Measurements from ENCODE around the gene SMYD5. TPM values are rescaled to one million over a fixed set of nuclear protein-coding genes. Genes with fewer than 3 reads are reported as not detected.

Gene SMYD5
- total RNA-seq, 2 experiments from 2014 or later = 42.4 to 44.1 TPM

DNA sequence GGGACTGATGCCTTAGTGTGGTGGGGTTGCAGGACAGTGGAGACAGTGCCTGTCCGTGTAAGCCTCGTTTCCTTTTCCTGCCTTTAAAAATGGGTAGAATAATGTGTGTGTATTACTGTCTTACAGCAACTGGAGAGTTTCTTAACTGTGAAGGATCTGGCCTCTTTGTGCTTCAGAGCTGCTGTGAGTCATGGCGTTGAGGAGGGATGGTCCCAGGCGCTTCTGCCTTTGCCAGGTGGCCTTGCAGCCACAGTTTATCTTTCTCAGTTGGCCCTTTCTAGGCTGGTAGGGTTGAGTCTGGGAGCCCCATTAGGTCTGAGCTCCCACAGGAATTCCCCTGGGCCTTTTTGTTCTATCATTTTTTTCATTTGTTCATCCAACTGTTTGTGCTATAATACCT lies 9.8 kb downstream of the SMYD5 start:
- no peaks in the 10 kb centered on the region for H3K27me3 Mint-ChIP-seq
- H3K36me3 Mint-ChIP-seq = peaks cover 3% of the 10 kb centered on the region
- no peak overlapping the region for H3K4me3 Mint-ChIP-seq
- peaks cover 8% of the 10 kb centered on the region for H3K4me1 Mint-ChIP-seq
- H3K27ac Mint-ChIP-seq = no peak overlapping the region
- no peaks in the 10 kb centered on the region for H3K9me3 Mint-ChIP-seq
- no peak for DNase-seq

DNA sequence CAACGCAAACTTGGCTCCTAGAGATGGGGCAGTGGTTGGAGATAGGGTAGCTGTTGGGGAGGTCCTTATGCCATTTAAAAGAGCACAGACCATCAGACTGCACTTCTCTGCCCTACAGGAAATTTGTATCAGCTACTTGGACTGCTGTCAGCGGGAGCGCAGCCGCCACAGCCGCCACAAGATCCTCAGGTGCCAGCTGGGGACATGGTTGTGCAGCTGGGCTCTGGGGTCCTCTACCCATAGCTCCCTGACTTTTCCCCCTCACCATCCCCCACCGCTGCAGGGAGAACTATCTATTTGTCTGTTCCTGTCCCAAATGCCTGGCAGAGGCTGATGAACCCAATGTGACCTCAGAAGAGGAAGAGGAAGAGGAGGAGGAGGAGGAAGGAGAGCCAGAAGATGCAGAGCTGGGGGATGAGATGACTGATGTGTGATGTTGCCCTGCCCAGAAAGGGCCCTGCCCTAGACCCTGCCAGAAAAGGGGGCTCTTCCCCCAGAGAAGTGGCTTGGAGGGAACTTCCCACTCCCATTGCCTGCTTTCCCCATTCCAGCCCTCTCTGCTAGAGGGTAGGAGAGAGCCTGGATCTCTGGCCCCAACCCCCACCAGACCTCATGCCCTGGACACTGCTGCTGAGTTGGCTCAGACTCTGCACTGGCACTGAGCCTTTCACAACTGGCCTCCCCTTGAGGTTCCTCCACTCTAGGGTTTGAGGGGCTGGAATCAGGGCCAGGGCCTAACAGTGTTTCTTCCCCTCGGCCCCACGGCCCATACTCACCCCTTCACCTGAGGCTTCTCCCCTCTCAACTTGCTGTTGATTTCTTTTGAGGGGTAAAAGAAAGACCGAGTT lies 11.7 kb downstream of the SMYD5 start:
- Mint-ChIP-seq H3K27ac (no peak overlapping the region), H3K36me3 (peaks cover 3% of the 10 kb centered on the region), H3K4me1 (peaks cover 6% of the 10 kb centered on the region), H3K27me3 (no peaks in the 10 kb centered on the region), H3K4me3 (no peak overlapping the region), H3K9me3 (no peaks in the 10 kb centered on the region)
- no peak for DNase-seq

GRCh38 chr2:73227086-73227485 lies 13.0 kb downstream of the SMYD5 start:
- DNase-seq = no peak
- Mint-ChIP-seq H3K27me3 (no peaks in the 10 kb centered on the region), H3K4me3 (no peak overlapping the region), H3K4me1 (peaks cover 6% of the 10 kb centered on the region), H3K9me3 (no peaks in the 10 kb centered on the region), H3K27ac (no peak overlapping the region), H3K36me3 (no peaks in the 10 kb centered on the region)

DNA sequence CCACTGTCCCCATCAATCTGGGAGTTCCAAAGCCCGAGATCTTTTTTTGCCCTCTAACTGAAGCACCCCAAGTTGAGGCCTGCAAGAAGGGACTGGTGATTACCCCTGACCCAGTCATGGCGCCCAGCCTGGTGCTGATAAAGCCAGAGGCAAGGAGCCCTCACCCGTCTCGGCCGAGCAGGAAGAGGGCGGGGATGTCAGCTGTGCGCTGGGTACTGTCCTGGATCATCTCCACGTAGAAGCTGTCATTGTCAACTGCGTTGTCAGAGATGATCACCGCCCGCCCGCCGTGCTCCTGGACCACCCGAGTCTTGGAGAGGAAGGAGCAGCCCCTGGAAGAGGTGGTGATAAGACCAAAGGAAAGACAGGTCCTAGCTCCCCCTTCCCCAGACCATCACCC lies 14.6 kb downstream of the SMYD5 start:
- Mint-ChIP-seq H3K4me1 (peaks cover 5% of the 10 kb centered on the region), H3K4me3 (no peak overlapping the region), H3K27ac (no peak overlapping the region), H3K36me3 (no peaks in the 10 kb centered on the region), H3K9me3 (no peaks in the 10 kb centered on the region), H3K27me3 (no peaks in the 10 kb centered on the region)
- DNase-seq = no peak

GRCh38 chr2:73232403-73233153 lies 18.5 kb downstream of the SMYD5 start:
- peak overlapping the region; percentile 99 for H3K4me3 Mint-ChIP-seq
- H3K27ac Mint-ChIP-seq = peak overlapping the region; percentile 94
- DNase-seq = no peak
- peaks cover 20% of the 10 kb centered on the region for H3K4me1 Mint-ChIP-seq
- H3K36me3 Mint-ChIP-seq = peaks cover 31% of the 10 kb centered on the region
- H3K9me3 Mint-ChIP-seq = no peaks in the 10 kb centered on the region
- no peaks in the 10 kb centered on the region for H3K27me3 Mint-ChIP-seq

DNA sequence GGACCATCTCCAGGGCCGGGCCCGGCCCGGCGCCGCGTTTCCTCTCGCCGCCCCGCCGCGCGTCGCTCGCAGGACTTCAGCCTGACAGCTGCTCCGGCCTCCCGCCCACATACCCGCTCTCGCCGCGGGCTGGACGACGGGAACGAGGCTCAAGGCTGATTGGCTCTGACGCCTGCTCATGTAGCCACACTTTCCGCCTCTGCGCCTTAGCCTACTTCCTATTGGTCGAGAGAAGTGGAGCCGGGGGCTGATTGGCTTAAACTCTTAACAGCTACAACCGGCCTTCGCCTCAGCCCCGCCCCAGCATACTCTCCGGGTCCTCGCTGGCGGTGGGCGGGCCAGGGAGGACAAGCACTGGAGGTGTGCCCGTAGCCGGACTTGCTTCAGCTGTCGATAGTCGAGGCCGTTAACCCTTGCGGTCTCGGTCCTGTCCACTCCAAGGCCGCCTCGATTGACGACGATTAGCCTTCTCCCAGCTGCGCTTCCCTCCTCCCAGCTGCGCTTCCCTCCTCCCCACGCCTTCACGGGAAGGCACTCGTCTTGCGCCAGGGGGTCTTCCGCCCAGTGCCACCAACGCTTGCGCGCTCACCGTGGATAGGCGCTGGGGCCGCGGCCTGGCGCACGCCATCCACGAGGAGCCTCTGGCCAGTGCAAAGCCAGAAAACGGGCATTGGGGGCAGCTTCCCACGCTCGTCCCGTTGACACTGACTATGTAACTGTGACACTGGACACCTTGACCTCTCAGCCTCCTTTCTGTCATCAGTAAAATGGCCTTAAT lies 19.3 kb downstream of the SMYD5 start, which contains the start of gene PRADC1:
TSS of gene PRADC1 (minus strand) at position 86 of the 778 bp plus-strand sequence. CDS start at position 7, 79 bp downstream.
- Mint-ChIP-seq H3K27ac (peak within 1 kb of the TSS; percentile 94), H3K9me3 (no peaks in the 10 kb centered on the region), H3K4me1 (peaks cover 24% of the 10 kb centered on the region), H3K27me3 (no peaks in the 10 kb centered on the region), H3K4me3 (peak within 1 kb of the TSS; percentile 99), H3K36me3 (peaks cover 35% of the 10 kb centered on the region)
- DNase-seq = peak; percentile 92

GRCh38 chr2:73233932-73234832 lies 20.1 kb downstream of the SMYD5 start, which contains the start of gene CCT7:
CCT7 (plus strand) TSS chr2:73234308; CDS start chr2:73234379, 71 bp downstream.
- H3K4me1 Mint-ChIP-seq = peaks cover 32% of the 10 kb centered on the region

GRCh38 chr2:73235315-73236028 lies 21.4 kb downstream of the SMYD5 start:
- H3K4me1 Mint-ChIP-seq = peaks cover 37% of the 10 kb centered on the region
- DNase-seq = no peak
- no peaks in the 10 kb centered on the region for H3K27me3 Mint-ChIP-seq
- peak overlapping the region; percentile 94 for H3K27ac Mint-ChIP-seq
- H3K36me3 Mint-ChIP-seq = peaks cover 41% of the 10 kb centered on the region
- peak overlapping the region; percentile 99 for H3K4me3 Mint-ChIP-seq
- H3K9me3 Mint-ChIP-seq = no peaks in the 10 kb centered on the region

More at GRCh38 chr2:73233932-73234832, 20.1 kb downstream of the SMYD5 start, which contains the start of gene CCT7:
- no peaks in the 10 kb centered on the region for H3K27me3 Mint-ChIP-seq
- H3K4me3 Mint-ChIP-seq = peak within 1 kb of the TSS; percentile 99
- no peaks in the 10 kb centered on the region for H3K9me3 Mint-ChIP-seq
- peak; percentile 85 for DNase-seq
- peak within 1 kb of the TSS; percentile 94 for H3K27ac Mint-ChIP-seq
- peaks cover 39% of the 10 kb centered on the region for H3K36me3 Mint-ChIP-seq

DNA sequence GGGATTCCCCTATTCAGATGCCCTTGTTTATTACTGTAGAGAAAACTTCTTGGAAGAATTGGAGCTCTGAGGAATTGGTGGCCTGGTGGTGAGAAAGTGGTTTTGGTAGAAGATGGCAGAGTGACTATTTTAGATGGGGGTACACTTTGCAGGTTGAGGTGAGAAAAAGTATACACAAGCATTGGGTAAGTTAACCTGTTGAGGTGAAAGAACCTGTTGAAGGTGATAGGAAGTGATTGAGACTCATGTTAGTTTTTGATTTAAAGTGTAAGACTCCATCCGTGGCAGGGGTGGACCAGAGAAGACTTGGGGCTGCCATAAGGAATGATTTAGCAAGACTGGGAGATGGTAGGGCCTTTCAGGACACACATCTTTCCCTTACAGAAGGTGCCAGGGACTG lies 23.1 kb downstream of the SMYD5 start:
- Mint-ChIP-seq H3K9me3 (no peaks in the 10 kb centered on the region), H3K4me3 (peak overlapping the region; percentile 99), H3K27me3 (no peaks in the 10 kb centered on the region), H3K27ac (peak overlapping the region; percentile 58), H3K36me3 (peaks cover 43% of the 10 kb centered on the region), H3K4me1 (peaks cover 37% of the 10 kb centered on the region)
- no peak for DNase-seq

GRCh38 chr2:73238149-73238548 lies 24.1 kb downstream of the SMYD5 start:
- no peak for DNase-seq
- peak overlapping the region; percentile 14 for H3K4me3 Mint-ChIP-seq
- H3K27me3 Mint-ChIP-seq = no peaks in the 10 kb centered on the region
- peaks cover 35% of the 10 kb centered on the region for H3K4me1 Mint-ChIP-seq
- H3K27ac Mint-ChIP-seq = no peak overlapping the region
- H3K36me3 Mint-ChIP-seq = peaks cover 45% of the 10 kb centered on the region
- no peaks in the 10 kb centered on the region for H3K9me3 Mint-ChIP-seq

- Mint-ChIP-seq H3K27me3 (no peaks in the 10 kb centered on the region), H3K27ac (peak overlapping the region; percentile 25), H3K4me1 (peaks cover 35% of the 10 kb centered on the region), H3K4me3 (no peak overlapping the region), H3K9me3 (no peaks in the 10 kb centered on the region), H3K36me3 (peaks cover 47% of the 10 kb centered on the region)
- DNase-seq = no peak
Measured at GRCh38 chr2:73238976-73239375, 24.9 kb downstream of the SMYD5 start.

DNA sequence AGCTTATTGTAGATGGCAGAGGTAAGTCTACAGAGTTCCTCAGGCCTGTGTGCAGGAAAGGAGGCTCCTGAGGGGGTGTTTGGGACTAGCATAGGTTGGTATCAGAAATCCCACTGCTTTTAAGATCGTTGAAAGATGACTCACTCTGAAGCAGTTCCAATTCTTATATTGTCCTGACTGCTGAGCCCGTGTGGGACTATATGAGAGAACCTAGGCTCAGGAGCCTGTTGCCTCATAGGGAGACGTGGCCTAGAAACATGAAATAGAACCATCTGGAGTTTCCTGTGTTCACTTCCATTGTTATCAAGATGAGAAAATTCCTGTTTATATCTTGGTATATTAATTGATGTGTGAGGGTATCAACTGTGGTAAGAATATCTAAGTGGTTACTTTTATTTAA lies 25.7 kb downstream of the SMYD5 start:
- no peaks in the 10 kb centered on the region for H3K27me3 Mint-ChIP-seq
- H3K9me3 Mint-ChIP-seq = no peaks in the 10 kb centered on the region
- peak overlapping the region; percentile 60 for H3K27ac Mint-ChIP-seq
- no peak for DNase-seq
- no peak overlapping the region for H3K4me3 Mint-ChIP-seq
- H3K4me1 Mint-ChIP-seq = peaks cover 42% of the 10 kb centered on the region
- H3K36me3 Mint-ChIP-seq = peaks cover 44% of the 10 kb centered on the region

GRCh38 chr2:73243884-73244570 lies 30.0 kb downstream of the SMYD5 start:
- no peaks in the 10 kb centered on the region for H3K27me3 Mint-ChIP-seq
- peak overlapping the region; percentile 41 for H3K27ac Mint-ChIP-seq
- H3K36me3 Mint-ChIP-seq = peaks cover 22% of the 10 kb centered on the region
- no peak for DNase-seq
- H3K4me1 Mint-ChIP-seq = peaks cover 17% of the 10 kb centered on the region
- no peak overlapping the region for H3K4me3 Mint-ChIP-seq
- no peaks in the 10 kb centered on the region for H3K9me3 Mint-ChIP-seq

Data from activated naive CD8-positive, alpha-beta T cell treated with anti-CD3 and anti-CD28 coated beads for 36 hours (primary cell).